ENCODE measurements around the gene CER1.

Gene CER1

GRCh38 chr9:14760060-14760459 is 37.5 kb upstream of the CER1 start:
- no peaks in the 10 kb centered on the region for H4K20me1 ChIP-seq (ENCODE audit: low read depth, low read length)
- H3K79me2 ChIP-seq (ENCODE audit: insufficient read depth, low read length), result no peaks in the 10 kb centered on the region
- no peak overlapping the region for H3K27ac ChIP-seq (ENCODE audit: low read depth, low read length)
- H3K4me2 ChIP-seq (ENCODE audit: low read depth, low read length, poor library complexity, severe bottlenecking), result no peak overlapping the region
- H3K36me3 ChIP-seq (ENCODE audit: low read length), result no peaks in the 10 kb centered on the region
- no peaks in the 10 kb centered on the region for H3F3A ChIP-seq (ENCODE audit: insufficient read depth)
- H3K9me3 ChIP-seq (ENCODE audit: insufficient read depth, low read length), result no peaks in the 10 kb centered on the region
- H2AFZ ChIP-seq (ENCODE audit: low read depth, low read length, severe bottlenecking), result no peak overlapping the region
- no peak overlapping the region for H3K4me3 ChIP-seq (ENCODE audit: insufficient read depth, low read length, poor library complexity, severe bottlenecking)
- H3K9ac ChIP-seq (ENCODE audit: low read length), result no peak overlapping the region
- TF ChIP-seq CTCF (IDR thresholded peaks at IDR 0.05; ENCODE audit: insufficient read depth, low read length, poor library complexity, severe bottlenecking), result no peak
- TF ChIP-seq EZH2phosphoT487 (conservative IDR thresholded peaks at IDR 0.05; ENCODE audit: low read length), result no peak
- H3K9me2 ChIP-seq (replicated peaks; ENCODE audit: insufficient read depth, low read length), result no peaks in the 10 kb centered on the region
- no peaks in the 10 kb centered on the region for H3K27me3 ChIP-seq (ENCODE audit: low read length)

GRCh38 chr9:14756291-14756690 is 33.8 kb upstream of the CER1 start:
- no peak overlapping the region for H3K9ac ChIP-seq (ENCODE audit: low read length)
- H4K20me1 ChIP-seq (ENCODE audit: low read depth, low read length), result no peaks in the 10 kb centered on the region
- no peaks in the 10 kb centered on the region for H3K9me3 ChIP-seq (ENCODE audit: insufficient read depth, low read length)
- H3K27me3 ChIP-seq (ENCODE audit: low read length), result no peaks in the 10 kb centered on the region
- H3K27ac ChIP-seq (ENCODE audit: low read depth, low read length), result no peak overlapping the region
- TF ChIP-seq EZH2phosphoT487 (conservative IDR thresholded peaks at IDR 0.05; ENCODE audit: low read length), result no peak
- no peak for TF ChIP-seq CTCF (IDR thresholded peaks at IDR 0.05; ENCODE audit: insufficient read depth, low read length, poor library complexity, severe bottlenecking)
- H3K9me2 ChIP-seq (replicated peaks; ENCODE audit: insufficient read depth, low read length), result no peaks in the 10 kb centered on the region
- H3F3A ChIP-seq (ENCODE audit: insufficient read depth), result no peaks in the 10 kb centered on the region
- H2AFZ ChIP-seq (ENCODE audit: low read depth, low read length, severe bottlenecking), result no peak overlapping the region
- no peak overlapping the region for H3K4me2 ChIP-seq (ENCODE audit: low read depth, low read length, poor library complexity, severe bottlenecking)
- no peak overlapping the region for H3K4me3 ChIP-seq (ENCODE audit: insufficient read depth, low read length, poor library complexity, severe bottlenecking)
- no peaks in the 10 kb centered on the region for H3K36me3 ChIP-seq (ENCODE audit: low read length)
- H3K79me2 ChIP-seq (ENCODE audit: insufficient read depth, low read length), result no peaks in the 10 kb centered on the region

- no peak overlapping the region for H3K27ac ChIP-seq (ENCODE audit: low read depth, low read length)
- H3K36me3 ChIP-seq (ENCODE audit: low read length), result no peaks in the 10 kb centered on the region
- no peaks in the 10 kb centered on the region for H3K9me3 ChIP-seq (ENCODE audit: insufficient read depth, low read length)
- H3K4me2 ChIP-seq (ENCODE audit: low read depth, low read length, poor library complexity, severe bottlenecking), result no peak overlapping the region
- no peak for TF ChIP-seq CTCF (IDR thresholded peaks at IDR 0.05; ENCODE audit: insufficient read depth, low read length, poor library complexity, severe bottlenecking)
- no peak for TF ChIP-seq EZH2phosphoT487 (conservative IDR thresholded peaks at IDR 0.05; ENCODE audit: low read length)
- no peaks in the 10 kb centered on the region for H4K20me1 ChIP-seq (ENCODE audit: low read depth, low read length)
- no peaks in the 10 kb centered on the region for H3F3A ChIP-seq (ENCODE audit: insufficient read depth)
- H3K9ac ChIP-seq (ENCODE audit: low read length), result no peak overlapping the region
- no peaks in the 10 kb centered on the region for H3K79me2 ChIP-seq (ENCODE audit: insufficient read depth, low read length)
- H3K27me3 ChIP-seq (ENCODE audit: low read length), result no peaks in the 10 kb centered on the region
- H2AFZ ChIP-seq (ENCODE audit: low read depth, low read length, severe bottlenecking), result no peak overlapping the region
- no peak overlapping the region for H3K4me3 ChIP-seq (ENCODE audit: insufficient read depth, low read length, poor library complexity, severe bottlenecking)
- no peaks in the 10 kb centered on the region for H3K9me2 ChIP-seq (replicated peaks; ENCODE audit: insufficient read depth, low read length)
Observed at GRCh38 chr9:14752871-14753270, 30.3 kb upstream of the CER1 start.

- Histone ChIP-seq H2AFZ (ENCODE audit: low read depth, low read length, severe bottlenecking) (no peak overlapping the region), H3K9ac (ENCODE audit: low read length) (no peak overlapping the region), H3K27me3 (ENCODE audit: low read length) (no peaks in the 10 kb centered on the region), H3K27ac (ENCODE audit: low read depth, low read length) (no peak overlapping the region), H3K9me2 (replicated peaks; ENCODE audit: insufficient read depth, low read length) (no peaks in the 10 kb centered on the region), H3K9me3 (ENCODE audit: insufficient read depth, low read length) (no peaks in the 10 kb centered on the region), H3K4me2 (ENCODE audit: low read depth, low read length, poor library complexity, severe bottlenecking) (no peak overlapping the region), H4K20me1 (ENCODE audit: low read depth, low read length) (no peaks in the 10 kb centered on the region), H3K4me3 (ENCODE audit: insufficient read depth, low read length, poor library complexity, severe bottlenecking) (no peak overlapping the region), H3K36me3 (ENCODE audit: low read length) (no peaks in the 10 kb centered on the region), H3F3A (ENCODE audit: insufficient read depth) (no peaks in the 10 kb centered on the region), H3K79me2 (ENCODE audit: insufficient read depth, low read length) (no peaks in the 10 kb centered on the region)
- no peak for TF ChIP-seq EZH2phosphoT487 (conservative IDR thresholded peaks at IDR 0.05; ENCODE audit: low read length)
- TF ChIP-seq CTCF (IDR thresholded peaks at IDR 0.05; ENCODE audit: insufficient read depth, low read length, poor library complexity, severe bottlenecking), result no peak
Observed at GRCh38 chr9:14752271-14752670, 29.7 kb upstream of the CER1 start.
